Measurements from ENCODE around the gene APBB2. TPM values are rescaled to one million over a fixed set of nuclear protein-coding genes. Genes with fewer than 3 reads are reported as not detected.

The APBB2 gene
- total RNA-seq, 1 donor from 2014 or later, result 23.9 TPM

DNA sequence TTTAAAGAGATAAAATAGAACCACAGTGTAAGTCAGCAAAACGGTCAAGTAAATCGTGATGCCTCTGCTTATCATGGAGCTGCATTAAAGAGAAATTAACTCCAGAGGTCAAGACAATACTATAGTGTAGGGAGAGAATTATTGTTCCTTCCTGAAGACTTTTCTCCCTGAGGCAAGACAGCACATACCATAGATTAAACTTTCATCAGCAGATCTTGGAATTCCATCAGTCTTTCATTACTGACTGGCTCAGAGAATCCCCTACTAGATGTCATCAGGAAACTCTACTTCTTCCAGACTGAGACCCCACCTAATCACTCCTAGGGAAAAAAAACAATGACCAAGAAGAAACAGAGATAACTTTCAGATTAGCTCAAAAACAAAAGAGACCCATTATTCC, 333.2 kb downstream of the APBB2 start:
- intact Hi-C loops (cut with micrococcal nuclease), result no loop called here
- ATAC-seq (no peak), DNase-seq (no peak)

DNA sequence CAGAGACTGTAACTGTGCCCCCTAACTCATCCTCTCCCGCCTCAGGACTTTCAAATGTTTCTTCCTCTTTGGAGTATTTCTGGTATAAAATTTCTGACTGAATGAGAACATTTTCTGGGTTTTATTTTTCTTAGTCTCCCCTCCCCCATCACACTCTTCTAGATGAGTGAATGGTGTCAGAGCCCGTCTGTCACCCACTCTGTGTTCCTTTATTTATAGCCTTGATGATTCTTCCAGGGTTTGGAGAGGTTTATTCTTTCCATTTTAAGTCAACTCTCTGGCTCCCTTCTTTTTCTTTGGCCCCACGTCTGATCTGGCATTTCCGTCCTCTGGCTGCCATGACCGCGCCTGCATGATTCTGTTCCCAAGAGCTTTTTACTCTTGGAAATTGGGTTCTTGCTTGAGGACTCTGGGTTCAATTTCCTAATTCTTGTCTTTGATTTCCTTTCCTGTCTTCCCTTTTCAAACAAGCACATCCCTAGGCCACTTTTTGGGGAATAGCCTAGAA, 335.7 kb downstream of the APBB2 start:
- ATAC-seq (no peak), DNase-seq (no peak)
- intact Hi-C loops (cut with micrococcal nuclease), result no loop called here

DNA sequence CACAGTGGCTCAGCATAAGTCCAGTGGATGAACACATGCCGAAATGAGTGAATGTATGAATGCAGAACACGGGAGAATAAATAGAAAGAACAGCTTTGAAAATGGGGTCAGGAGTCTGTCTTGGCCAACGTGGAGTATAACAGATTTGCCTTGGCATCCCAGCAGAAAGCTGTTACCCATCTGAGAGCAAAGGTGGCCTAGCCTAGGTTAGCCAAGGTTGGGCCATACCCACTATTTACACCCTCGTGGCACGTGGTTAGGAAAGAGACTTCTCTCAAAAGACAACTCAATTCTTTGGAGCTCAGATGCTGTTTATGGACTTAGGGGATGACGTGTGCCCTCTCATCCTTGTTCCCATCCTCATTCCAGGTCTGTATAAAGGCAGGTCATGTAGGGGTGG, 337.3 kb downstream of the APBB2 start:
- DNase-seq, result no peak
- intact Hi-C loops (cut with micrococcal nuclease), result no loop called here
- no peak for ATAC-seq

- no peak for ATAC-seq
- no peak for DNase-seq
- intact Hi-C loops (cut with micrococcal nuclease), result no loop called here
These were observed 338.7 kb downstream of the APBB2 start for GRCh38 chr4:40875507-40876150.

DNA sequence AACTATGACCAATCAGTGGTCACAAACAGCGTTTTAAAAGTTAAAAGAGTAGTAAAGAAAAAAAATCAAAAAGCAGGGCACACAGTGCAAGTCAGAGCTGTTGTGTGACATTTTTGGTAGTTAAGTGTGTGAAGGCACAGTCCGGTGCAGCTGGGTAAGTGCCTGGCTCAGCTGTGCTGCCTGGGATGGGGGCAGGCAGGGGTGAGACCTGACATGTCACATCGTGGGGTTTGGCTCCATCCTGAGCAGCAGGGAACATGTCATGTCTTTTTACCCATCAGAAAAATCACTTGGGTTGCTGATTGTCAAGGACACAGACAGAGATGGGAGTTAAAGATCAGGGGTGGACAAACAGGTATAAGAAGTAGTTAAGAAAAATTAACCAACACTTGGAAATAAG, 339.4 kb downstream of the APBB2 start:
- no peak for DNase-seq
- ATAC-seq, result no peak
- intact Hi-C loops (cut with micrococcal nuclease), result no loop called here

DNA sequence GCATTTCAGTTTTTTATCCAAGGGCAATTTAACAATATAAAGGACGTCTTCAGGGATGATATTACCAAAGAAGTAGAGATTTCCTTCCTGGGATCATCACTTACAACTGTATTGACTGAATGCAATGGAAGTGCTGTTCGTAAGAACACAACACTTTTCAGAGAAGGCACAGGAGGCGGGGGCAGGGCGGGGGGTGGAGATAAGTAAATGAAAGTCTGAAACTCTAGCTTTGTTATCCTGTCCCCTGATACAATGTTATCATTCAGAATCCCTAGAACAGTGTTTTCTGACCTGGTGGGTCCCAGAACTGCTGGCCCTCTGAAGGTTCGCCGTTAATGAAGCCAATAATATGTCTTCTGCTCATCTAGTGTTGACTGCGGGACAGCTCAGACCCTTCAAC, 340.0 kb downstream of the APBB2 start:
- intact Hi-C loops (cut with micrococcal nuclease), result no loop called here
- no peak for ATAC-seq
- DNase-seq, result no peak

DNA sequence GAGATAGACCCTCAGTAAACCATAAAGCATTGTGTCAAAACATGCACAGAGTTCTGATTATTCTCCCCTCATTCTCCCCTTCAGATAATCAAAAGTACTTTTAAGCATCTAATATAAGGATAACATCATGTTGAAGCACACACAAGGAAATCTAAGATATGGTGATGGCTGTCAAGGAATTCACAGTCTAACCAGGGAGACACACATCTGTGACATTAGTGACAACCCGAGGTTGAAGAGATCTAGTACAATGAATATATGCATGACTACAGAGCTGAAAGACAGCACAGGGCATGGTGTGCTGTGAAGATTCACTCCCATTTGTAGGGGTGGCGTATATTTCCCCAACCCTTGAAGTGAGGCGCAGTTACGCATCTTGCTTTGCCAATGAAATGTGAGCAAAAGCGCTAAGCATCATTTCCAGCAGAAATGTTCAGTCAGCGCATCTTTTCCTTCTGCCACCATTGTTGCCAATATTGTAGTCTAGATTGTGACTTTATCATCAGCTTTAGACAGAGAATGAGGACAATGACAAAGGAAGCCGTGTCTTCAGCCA, 342.6 kb downstream of the APBB2 start:
- DNase-seq (no peak), ATAC-seq (no peak)
- intact Hi-C loops (cut with micrococcal nuclease), result no loop called here

DNA sequence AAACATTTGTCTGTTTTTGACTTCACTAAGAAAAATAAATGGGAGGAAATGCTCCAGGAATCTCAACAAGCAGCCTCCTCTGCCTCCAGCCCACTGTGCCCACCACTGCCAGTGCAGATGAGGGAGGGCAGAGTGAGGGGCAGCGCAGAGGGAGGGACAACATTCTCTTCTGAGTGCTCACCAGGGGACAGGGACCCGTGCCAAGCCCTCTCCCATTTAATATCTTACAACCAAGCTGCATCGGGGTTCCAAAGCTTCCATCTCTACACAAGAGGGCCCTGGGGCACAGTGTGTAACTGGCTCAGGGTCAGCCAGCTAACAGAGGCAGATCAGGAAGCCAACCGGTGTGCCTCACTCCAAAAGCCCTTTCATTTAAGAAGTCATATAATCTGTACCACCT, 344.2 kb downstream of the APBB2 start:
- DNase-seq (no peak), ATAC-seq (no peak)
- intact Hi-C loops (cut with micrococcal nuclease), result no loop called here

GRCh38 chr4:40865696-40866095, 348.6 kb downstream of the APBB2 start:
- intact Hi-C loops (cut with micrococcal nuclease), result no loop called here
- no peak for ATAC-seq
- no peak for DNase-seq

DNA sequence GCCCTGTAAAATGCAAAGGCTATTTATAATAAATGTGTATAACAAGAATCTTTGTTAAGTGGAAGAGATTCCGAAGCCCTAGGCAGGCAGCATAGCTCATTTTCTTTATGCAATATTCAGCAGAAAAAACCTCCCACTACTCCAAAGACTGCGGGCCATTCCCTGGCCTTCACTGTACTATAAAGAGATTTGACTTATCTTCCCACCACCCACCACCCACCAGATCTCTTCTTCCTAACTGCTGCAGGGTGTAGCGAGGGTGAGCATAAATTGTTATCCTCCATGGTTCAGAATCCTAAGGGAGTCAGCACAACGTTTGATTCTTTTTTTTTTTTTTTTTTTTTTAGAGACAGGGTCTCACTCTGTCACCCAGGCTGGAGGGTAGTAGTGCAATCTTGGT, 349.8 kb downstream of the APBB2 start:
- intact Hi-C loops (cut with micrococcal nuclease), result no loop called here
- no peak for ATAC-seq
- DNase-seq, result no peak

- intact Hi-C loops (cut with micrococcal nuclease), result no loop called here
- no peak for ATAC-seq
- DNase-seq, result no peak
These were observed 355.4 kb downstream of the APBB2 start for GRCh38 chr4:40858962-40859361.

- DNase-seq (no peak), ATAC-seq (no peak)
- intact Hi-C loops (cut with micrococcal nuclease), result no loop called here
These were observed 356.4 kb downstream of the APBB2 start for GRCh38 chr4:40857956-40858355.

DNA sequence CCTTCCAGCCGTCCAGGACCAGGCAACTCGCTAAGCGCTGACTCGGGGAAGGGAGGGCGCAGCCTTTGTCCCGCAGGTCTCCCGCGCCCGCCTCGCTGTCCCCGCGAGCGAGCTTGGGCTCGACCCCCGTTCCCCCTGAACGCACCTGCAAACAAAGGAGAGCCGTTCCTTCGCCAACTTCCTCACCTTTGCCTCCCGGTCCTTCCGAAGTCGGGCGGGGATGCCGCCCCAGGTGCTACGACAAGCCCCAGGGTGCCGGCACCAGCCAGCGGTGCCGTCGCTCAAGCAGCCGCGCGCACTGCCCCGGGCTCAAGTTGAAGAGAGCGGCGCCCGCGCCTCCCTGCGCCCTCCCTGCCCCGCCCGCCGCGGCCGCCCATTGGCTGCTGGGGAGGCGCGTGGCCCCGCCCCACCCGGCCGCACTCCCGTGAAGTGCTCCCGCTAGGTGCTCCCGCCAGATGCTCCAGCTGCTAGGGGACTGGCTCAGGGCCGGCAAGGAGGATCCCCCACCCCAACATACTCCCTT, 357.4 kb downstream of the APBB2 start:
- peak; percentile 100 for ATAC-seq
- intact Hi-C loops (cut with micrococcal nuclease), result no loop called here
- peak; percentile 82 for DNase-seq

DNA sequence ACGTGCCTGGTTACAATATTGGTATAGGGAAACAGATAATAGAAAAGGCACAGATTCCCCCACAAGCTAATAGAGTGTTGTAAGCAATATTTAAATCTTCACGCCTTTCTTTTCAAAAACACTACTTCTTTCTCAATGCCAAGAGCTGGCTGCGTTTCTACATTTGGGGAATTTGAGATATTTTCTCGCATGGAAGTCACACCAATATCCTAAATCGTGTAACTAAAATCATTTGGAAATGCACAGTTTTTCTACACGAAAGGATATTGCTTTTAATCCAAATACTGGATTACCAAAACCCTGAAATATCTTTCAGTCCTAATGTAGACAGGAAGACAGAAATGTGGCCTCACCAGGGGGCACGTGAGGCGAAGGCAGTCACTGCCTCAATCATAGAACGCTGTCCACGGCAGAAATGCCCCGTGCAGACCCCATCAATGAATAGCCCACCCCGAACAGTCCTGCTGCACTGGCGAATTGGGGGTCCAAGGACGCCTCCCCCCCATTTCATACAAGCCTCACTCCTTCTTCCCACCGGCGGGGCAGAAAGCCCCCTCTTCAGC, 358.0 kb downstream of the APBB2 start:
- no peak for DNase-seq
- ATAC-seq, result no peak
- intact Hi-C loops (cut with micrococcal nuclease), result no loop called here

- intact Hi-C loops (cut with micrococcal nuclease), result no loop called here
- DNase-seq, result no peak
- ATAC-seq, result no peak
These were observed 363.8 kb downstream of the APBB2 start for GRCh38 chr4:40850496-40850895.

GRCh38 chr4:40848940-40849339, 365.4 kb downstream of the APBB2 start:
- ATAC-seq (no peak), DNase-seq (no peak)
- intact Hi-C loops (cut with micrococcal nuclease), result no loop called here

DNA sequence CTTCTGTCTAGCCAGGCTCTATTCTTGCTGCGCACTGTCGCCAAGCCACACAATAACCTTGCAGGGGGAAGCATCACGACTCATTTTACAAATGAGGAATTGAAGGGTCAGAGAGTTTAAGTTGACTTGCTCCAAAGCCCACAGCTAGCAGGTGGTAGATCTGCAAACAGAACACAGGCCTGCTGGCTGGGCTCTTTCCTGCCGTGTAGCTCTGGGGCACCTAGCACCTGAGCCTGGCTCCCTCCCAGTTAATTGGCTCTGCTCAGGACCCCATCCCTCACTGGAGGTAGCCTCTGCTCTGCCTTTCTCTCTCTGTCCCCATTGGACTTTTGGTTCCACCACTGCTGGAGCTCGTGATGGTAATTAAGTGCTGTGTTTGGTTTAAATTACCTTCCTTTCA, 366.1 kb downstream of the APBB2 start:
- DNase-seq (no peak), ATAC-seq (no peak)
- intact Hi-C loops (cut with micrococcal nuclease), result no loop called here

DNA sequence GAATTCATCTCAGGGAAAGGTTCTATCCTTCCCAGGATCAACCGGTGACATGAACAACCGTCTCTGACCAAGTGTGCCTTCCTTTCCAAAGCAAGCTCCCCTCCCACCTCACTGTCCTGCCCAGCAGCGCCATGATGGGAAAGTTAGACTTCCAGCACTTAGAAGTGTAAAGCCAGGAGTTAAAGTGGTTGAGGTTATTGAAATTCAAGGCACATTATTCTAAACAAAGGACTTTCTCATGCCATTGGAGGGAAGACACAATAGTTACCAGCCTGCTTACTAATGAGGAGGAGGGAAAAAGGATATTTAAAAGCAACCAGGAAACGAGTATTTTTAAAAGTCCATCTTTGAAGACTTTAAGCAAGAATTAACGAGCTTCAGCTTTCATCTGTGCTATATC, 367.8 kb downstream of the APBB2 start:
- DNase-seq (no peak), ATAC-seq (no peak)
- intact Hi-C loops (cut with micrococcal nuclease), result no loop called here

- ATAC-seq (no peak), DNase-seq (no peak)
- intact Hi-C loops (cut with micrococcal nuclease), result no loop called here
These were observed 369.0 kb downstream of the APBB2 start for GRCh38 chr4:40845154-40845835.

DNA sequence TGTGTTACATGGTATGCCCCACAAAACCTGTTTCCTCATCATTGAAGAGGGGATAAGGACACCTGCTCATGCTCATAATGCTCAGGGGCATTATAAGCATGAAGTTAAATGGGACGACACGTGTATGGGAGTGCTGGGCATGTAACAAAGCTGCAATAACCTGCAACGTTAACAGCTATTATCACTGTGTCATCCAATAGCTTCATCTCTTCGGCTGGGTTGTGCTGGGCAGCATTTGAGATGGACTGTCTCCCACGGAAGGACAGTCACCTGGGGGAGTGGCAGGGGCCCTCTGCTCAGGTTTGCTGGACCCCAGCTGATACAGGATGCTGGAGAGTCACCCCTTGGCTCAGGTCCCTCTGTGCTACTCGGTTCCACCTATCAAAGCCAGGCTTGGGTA, 370.1 kb downstream of the APBB2 start:
- intact Hi-C loops (cut with micrococcal nuclease), result no loop called here
- ATAC-seq, result no peak
- no peak for DNase-seq

Data from left ventricle myocardium superior (tissue), 1 donor.